ENCODE data around the gene ABCG2.

Gene ABCG2

GRCh38 chr4:88043001-88043400, 115.4 kb downstream of the ABCG2 start:
- Histone ChIP-seq H3K4me1 (no peaks in the 10 kb centered on the region), H3K4me3 (ENCODE audit: low read depth, low read length) (no peak overlapping the region), H3K27me3 (no peaks in the 10 kb centered on the region), H3K9me3 (no peaks in the 10 kb centered on the region), H3K36me3 (peaks cover 39% of the 10 kb centered on the region)
- TF ChIP-seq CTCF (IDR thresholded peaks at IDR 0.05; ENCODE audit: low read depth, low read length): no peak
- no peak for DNase-seq

GRCh38 chr4:88041626-88042025, 116.8 kb downstream of the ABCG2 start:
- peaks cover 39% of the 10 kb centered on the region for H3K36me3 ChIP-seq
- no peak for TF ChIP-seq CTCF (IDR thresholded peaks at IDR 0.05; ENCODE audit: low read depth, low read length)
- H3K9me3 ChIP-seq: no peaks in the 10 kb centered on the region
- H3K27me3 ChIP-seq: no peaks in the 10 kb centered on the region
- H3K4me3 ChIP-seq (ENCODE audit: low read depth, low read length): no peak overlapping the region
- no peaks in the 10 kb centered on the region for H3K4me1 ChIP-seq
- no peak for DNase-seq

GRCh38 chr4:88040707-88041106, 117.7 kb downstream of the ABCG2 start:
- H3K27me3 ChIP-seq: no peaks in the 10 kb centered on the region
- H3K4me1 ChIP-seq: no peaks in the 10 kb centered on the region
- TF ChIP-seq CTCF (IDR thresholded peaks at IDR 0.05; ENCODE audit: low read depth, low read length): no peak
- H3K36me3 ChIP-seq: peaks cover 39% of the 10 kb centered on the region
- no peaks in the 10 kb centered on the region for H3K9me3 ChIP-seq
- no peak overlapping the region for H3K4me3 ChIP-seq (ENCODE audit: low read depth, low read length)
- no peak for DNase-seq
